HG03045 (cell line): Measurements from ENCODE around the gene MTIF2.
"Not testable (repeated sequence)": the region's sequence is repeated elsewhere in the genome, so short reads cannot be mapped to it uniquely, and the experiment has no call there.

Experiments used
- ATAC-seq: cut with Tn5 transposase; IDR thresholded peaks from one replicate; pipeline ENCODE4 v1.9.1; 2021; ENCODE audit warnings: mild to moderate bottlenecking, moderate library complexity; ENCODE audit not compliant: unreplicated experiment

Gene MTIF2

GRCh38 chr2:55204950-55205349 lies 64.1 kb downstream of the MTIF2 start:
- no peak for ATAC-seq

GRCh38 chr2:55204536-55204935 lies 64.5 kb downstream of the MTIF2 start:
- no peak for ATAC-seq

DNA sequence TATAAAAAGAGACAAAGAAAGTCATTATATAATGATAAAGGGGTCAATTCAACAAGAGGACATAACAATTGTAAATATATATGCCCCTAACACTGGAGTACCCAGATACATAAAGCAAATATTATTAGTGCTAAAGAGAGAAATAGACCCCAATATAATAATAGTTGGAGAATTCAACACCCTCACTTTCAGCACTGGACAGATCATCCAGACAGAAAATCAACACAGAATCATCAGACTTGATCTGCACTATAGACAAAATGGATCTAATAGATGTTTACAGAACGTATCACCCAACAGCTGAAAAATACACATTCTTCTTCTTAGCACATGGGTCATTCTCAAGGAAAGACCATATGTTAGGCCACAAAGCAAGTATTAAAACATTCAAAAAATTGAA lies 68.6 kb downstream of the MTIF2 start:
- ATAC-seq, result no peak

DNA sequence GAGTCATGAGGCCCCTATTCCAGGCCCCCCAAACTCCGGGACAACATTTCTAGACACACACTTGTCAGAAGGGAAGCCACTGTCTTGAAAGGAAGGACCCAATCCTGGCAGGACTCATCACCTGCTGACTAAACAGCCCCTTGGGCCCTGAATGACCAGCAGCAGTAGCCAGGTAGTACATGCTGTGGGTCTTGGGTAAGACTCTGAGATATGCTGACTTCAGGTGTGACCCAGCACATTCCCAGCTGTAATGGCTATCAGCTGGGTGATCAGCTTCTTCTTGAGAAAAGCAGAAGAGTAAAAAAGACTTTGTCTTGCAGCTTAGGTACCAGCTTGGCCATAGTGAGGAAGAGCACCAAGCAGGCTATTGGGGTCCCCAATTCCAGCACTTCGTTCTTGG lies 72.5 kb downstream of the MTIF2 start:
- no peak for ATAC-seq

DNA sequence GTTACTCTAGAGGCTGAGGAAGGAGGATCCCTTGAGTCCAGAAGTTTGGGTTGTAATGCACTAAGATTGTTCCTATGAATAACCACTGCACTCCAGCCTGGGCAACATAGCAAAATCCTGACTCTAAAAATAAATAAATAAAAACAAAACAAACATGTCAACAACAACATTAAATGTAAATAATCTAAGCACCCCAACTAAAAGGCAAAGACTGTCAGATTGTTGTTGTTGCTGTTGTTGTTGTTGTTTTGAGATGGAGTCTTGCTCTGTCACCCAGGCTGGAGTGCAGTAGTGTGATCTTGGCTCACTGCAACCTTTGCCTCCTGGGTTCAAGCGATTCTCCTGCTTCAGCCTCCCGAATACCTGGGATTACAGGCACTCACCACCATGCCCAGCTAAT lies 77.1 kb downstream of the MTIF2 start:
- ATAC-seq, result not testable (repeated sequence)

GRCh38 chr2:55186837-55187236 lies 82.2 kb downstream of the MTIF2 start:
- ATAC-seq, result not testable (repeated sequence)
